Astrocyte (in vitro differentiated cells and primary cell): Measurements from ENCODE around the gene JPH3. TPM values are rescaled to one million over a fixed set of nuclear protein-coding genes. Genes with fewer than 3 reads are reported as not detected.

Experiments
- DNase-seq: peaks from one replicate; pipeline ENCODE4 v3.0.0-alpha.2; 2010; ENCODE audit warnings: low read depth
- FAIRE-seq: peaks from 2 replicates; lab custom pipeline; 2011; peaks lifted over from hg19 to GRCh38; lab: Jason Lieb, UNC
- H2AFZ ChIP-seq: 2 replicates; pipeline ENCODE4 v1.6.0; 2012; ENCODE audit warnings: low read depth, low read length, inconsistent platforms
- H3K27ac ChIP-seq: 2 replicates; pipeline ENCODE4 v1.5.1; 2011; ENCODE audit warnings: low read depth, low read length, inconsistent platforms
- H3K27me3 ChIP-seq: 2 replicates; pipeline ENCODE4 v1.6.0; 2011; ENCODE audit warnings: low read length, inconsistent platforms; ENCODE audit not compliant: insufficient read depth
- H3K36me3 ChIP-seq: 2 replicates; pipeline ENCODE4 v1.5.1; 2011; ENCODE audit warnings: low read length, inconsistent platforms; ENCODE audit not compliant: insufficient read depth
- H3K4me1 ChIP-seq: 2 replicates; pipeline ENCODE4 v1.5.1; 2011; ENCODE audit warnings: low read length, inconsistent platforms; ENCODE audit not compliant: insufficient read depth
- H3K4me2 ChIP-seq: 2 replicates; pipeline ENCODE4 v1.6.0; 2012; ENCODE audit warnings: low read length, inconsistent platforms
- H3K4me3 ChIP-seq: 2 replicates; pipeline ENCODE4 v1.5.1; 2011; ENCODE audit warnings: low read depth, mild to moderate bottlenecking, low read length, inconsistent platforms; ENCODE audit not compliant: insufficient read depth
- H3K79me2 ChIP-seq: 2 replicates; pipeline ENCODE4 v1.6.0; 2012; ENCODE audit warnings: mild to moderate bottlenecking, low read length, inconsistent platforms; ENCODE audit not compliant: insufficient read depth
- H3K9ac ChIP-seq: 2 replicates; pipeline ENCODE4 v1.6.0; 2012; ENCODE audit warnings: mild to moderate bottlenecking, low read length, inconsistent platforms
- H3K9me3 ChIP-seq: 2 replicates; pipeline ENCODE4 v1.5.1; 2012; ENCODE audit warnings: low read depth, mild to moderate bottlenecking, low read length, inconsistent platforms; ENCODE audit not compliant: insufficient read depth
- H4K20me1 ChIP-seq: 2 replicates; pipeline ENCODE4 v1.6.0; 2012; ENCODE audit warnings: low read length, inconsistent platforms; ENCODE audit not compliant: insufficient read depth
- H3K27ac Mint-ChIP-seq: one replicate; pipeline ENCODE4 v1.8.0; 2021; ENCODE audit warnings: mild to moderate bottlenecking, mixed read lengths; ENCODE audit not compliant: unreplicated experiment
- H3K27me3 Mint-ChIP-seq: one replicate; pipeline ENCODE4 v1.8.0; 2021; ENCODE audit warnings: low read depth, mixed read lengths; ENCODE audit not compliant: unreplicated experiment
- H3K36me3 Mint-ChIP-seq: one replicate; pipeline ENCODE4 v1.8.0; 2021; ENCODE audit warnings: low read depth, mixed read lengths; ENCODE audit not compliant: unreplicated experiment
- H3K4me1 Mint-ChIP-seq: one replicate; pipeline ENCODE4 v1.8.0; 2021; ENCODE audit warnings: low read depth, mixed read lengths; ENCODE audit not compliant: unreplicated experiment
- H3K4me3 Mint-ChIP-seq: one replicate; pipeline ENCODE4 v1.8.0; 2021; ENCODE audit warnings: mild to moderate bottlenecking, moderate library complexity, mixed read lengths; ENCODE audit not compliant: unreplicated experiment
- H3K9me3 Mint-ChIP-seq: one replicate; pipeline ENCODE4 v1.8.0; 2021; ENCODE audit warnings: mild to moderate bottlenecking, mixed read lengths; ENCODE audit not compliant: unreplicated experiment
- EZH2 ChIP-seq: IDR thresholded peaks from 2 replicates; pipeline ENCODE4 v1.6.1; 2012; ENCODE audit warnings: mild to moderate bottlenecking, low read length, inconsistent platforms; ENCODE audit not compliant: insufficient read depth
- total RNA-seq: library from RNA; stranded (reverse); gene quantifications from 2 replicates; pipeline ENCODE4 v1.2.1, GENCODE V29; 2021
- TF ChIP-seq, protein P1 (sequence below): IDR thresholded peaks from 2 replicates; pipeline ENCODE4 v1.5.1; 2011; ENCODE audit warnings: low read depth, mild to moderate bottlenecking, inconsistent platforms, low read length, moderate library complexity; ENCODE audit not compliant: insufficient read depth

The JPH3 gene
- total RNA-seq, 1 donor from 2014 or later: 8.6 TPM

- Mint-ChIP-seq H3K27ac (no peak overlapping the region), H3K36me3 (no peaks in the 10 kb centered on the region), H3K4me3 (no peak overlapping the region), H3K27me3 (peaks cover 12% of the 10 kb centered on the region), H3K9me3 (no peaks in the 10 kb centered on the region), H3K4me1 (no peaks in the 10 kb centered on the region)
- no peaks in the 10 kb centered on the region for H3K9me3 ChIP-seq
- H3K27me3 ChIP-seq: peaks cover 9% of the 10 kb centered on the region
- H4K20me1 ChIP-seq: no peaks in the 10 kb centered on the region
- no peak overlapping the region for H2AFZ ChIP-seq
- TF ChIP-seq EZH2: no peak
- TF ChIP-seq, protein P1, sequence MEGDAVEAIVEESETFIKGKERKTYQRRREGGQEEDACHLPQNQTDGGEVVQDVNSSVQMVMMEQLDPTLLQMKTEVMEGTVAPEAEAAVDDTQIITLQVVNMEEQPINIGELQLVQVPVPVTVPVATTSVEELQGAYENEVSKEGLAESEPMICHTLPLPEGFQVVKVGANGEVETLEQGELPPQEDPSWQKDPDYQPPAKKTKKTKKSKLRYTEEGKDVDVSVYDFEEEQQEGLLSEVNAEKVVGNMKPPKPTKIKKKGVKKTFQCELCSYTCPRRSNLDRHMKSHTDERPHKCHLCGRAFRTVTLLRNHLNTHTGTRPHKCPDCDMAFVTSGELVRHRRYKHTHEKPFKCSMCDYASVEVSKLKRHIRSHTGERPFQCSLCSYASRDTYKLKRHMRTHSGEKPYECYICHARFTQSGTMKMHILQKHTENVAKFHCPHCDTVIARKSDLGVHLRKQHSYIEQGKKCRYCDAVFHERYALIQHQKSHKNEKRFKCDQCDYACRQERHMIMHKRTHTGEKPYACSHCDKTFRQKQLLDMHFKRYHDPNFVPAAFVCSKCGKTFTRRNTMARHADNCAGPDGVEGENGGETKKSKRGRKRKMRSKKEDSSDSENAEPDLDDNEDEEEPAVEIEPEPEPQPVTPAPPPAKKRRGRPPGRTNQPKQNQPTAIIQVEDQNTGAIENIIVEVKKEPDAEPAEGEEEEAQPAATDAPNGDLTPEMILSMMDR: no peak
- H3K27ac ChIP-seq: no peak overlapping the region
- DNase-seq: no peak
- FAIRE-seq: no peak
- H3K4me1 ChIP-seq: no peaks in the 10 kb centered on the region
- H3K79me2 ChIP-seq: no peaks in the 10 kb centered on the region
- no peak overlapping the region for H3K4me3 ChIP-seq
- H3K36me3 ChIP-seq: no peaks in the 10 kb centered on the region
- H3K9ac ChIP-seq: no peak overlapping the region
- H3K4me2 ChIP-seq: no peak overlapping the region
Measured at GRCh38 chr16:87622756-87623319, 20.5 kb downstream of the JPH3 start.

GRCh38 chr16:87625241-87625797 is 23.0 kb downstream of the JPH3 start:
- Histone ChIP-seq H3K4me2 (no peak overlapping the region), H3K9ac (no peak overlapping the region), H3K36me3 (no peaks in the 10 kb centered on the region), H2AFZ (no peak overlapping the region), H3K4me1 (no peaks in the 10 kb centered on the region), H3K27me3 (peaks cover 4% of the 10 kb centered on the region), H3K9me3 (peaks cover 4% of the 10 kb centered on the region), H3K79me2 (no peaks in the 10 kb centered on the region), H3K4me3 (no peak overlapping the region), H4K20me1 (no peaks in the 10 kb centered on the region), H3K27ac (no peak overlapping the region)
- Mint-ChIP-seq H3K4me1 (no peaks in the 10 kb centered on the region), H3K27ac (no peak overlapping the region), H3K4me3 (no peak overlapping the region), H3K9me3 (peaks cover 5% of the 10 kb centered on the region), H3K27me3 (peaks cover 12% of the 10 kb centered on the region), H3K36me3 (peaks cover 2% of the 10 kb centered on the region)
- TF ChIP-seq EZH2: no peak
- TF ChIP-seq, protein P1: no peak
- DNase-seq: no peak
- no peak for FAIRE-seq

DNA sequence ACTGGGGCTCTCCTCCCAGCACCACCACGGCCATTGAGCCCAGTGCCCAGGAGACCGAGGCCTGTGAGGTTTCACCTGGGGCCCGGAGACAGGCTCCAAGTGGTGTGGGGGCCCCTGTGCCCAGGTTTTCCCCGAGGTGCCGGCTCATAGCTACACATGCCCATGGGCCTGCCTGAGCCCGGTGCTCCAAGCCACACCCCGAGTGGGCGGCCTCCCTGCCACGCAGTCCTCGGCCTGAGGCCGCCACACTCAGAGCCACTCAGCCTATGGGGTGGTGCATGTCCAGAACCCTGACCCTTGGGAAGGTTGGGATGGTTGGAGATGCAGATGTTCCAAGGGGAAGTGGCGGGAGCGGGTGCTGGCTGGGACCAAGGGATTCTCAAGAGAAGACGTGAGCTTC is 24.1 kb downstream of the JPH3 start:
- Mint-ChIP-seq H3K27ac (no peak overlapping the region), H3K27me3 (peaks cover 12% of the 10 kb centered on the region), H3K4me1 (no peaks in the 10 kb centered on the region), H3K4me3 (no peak overlapping the region), H3K9me3 (peaks cover 10% of the 10 kb centered on the region), H3K36me3 (peaks cover 3% of the 10 kb centered on the region)
- H3K9me3 ChIP-seq: peaks cover 12% of the 10 kb centered on the region
- no peaks in the 10 kb centered on the region for H3K4me1 ChIP-seq
- no peak overlapping the region for H3K4me3 ChIP-seq
- H2AFZ ChIP-seq: no peak overlapping the region
- H3K27ac ChIP-seq: no peak overlapping the region
- no peaks in the 10 kb centered on the region for H3K36me3 ChIP-seq
- no peak overlapping the region for H3K4me2 ChIP-seq
- H3K9ac ChIP-seq: no peak overlapping the region
- DNase-seq (no peak), FAIRE-seq (no peak)
- no peaks in the 10 kb centered on the region for H4K20me1 ChIP-seq
- no peaks in the 10 kb centered on the region for H3K79me2 ChIP-seq
- TF ChIP-seq, protein P1: no peak
- TF ChIP-seq EZH2: no peak
- H3K27me3 ChIP-seq: peaks cover 13% of the 10 kb centered on the region
